Fibroblast of peridontal ligament (primary cell): ENCODE results near the gene WDR93.

Experiments used
- DNase-seq: peaks from one replicate; pipeline ENCODE4 v3.0.0-alpha.2; 2010; ENCODE audit errors: extremely low read depth

The WDR93 gene

GRCh38 chr15:89790206-89790605 lies 99.6 kb downstream of the WDR93 start:
- DNase-seq: no peak

- no peak for DNase-seq
Observed at GRCh38 chr15:89790661-89791060, 100.0 kb downstream of the WDR93 start.

DNA sequence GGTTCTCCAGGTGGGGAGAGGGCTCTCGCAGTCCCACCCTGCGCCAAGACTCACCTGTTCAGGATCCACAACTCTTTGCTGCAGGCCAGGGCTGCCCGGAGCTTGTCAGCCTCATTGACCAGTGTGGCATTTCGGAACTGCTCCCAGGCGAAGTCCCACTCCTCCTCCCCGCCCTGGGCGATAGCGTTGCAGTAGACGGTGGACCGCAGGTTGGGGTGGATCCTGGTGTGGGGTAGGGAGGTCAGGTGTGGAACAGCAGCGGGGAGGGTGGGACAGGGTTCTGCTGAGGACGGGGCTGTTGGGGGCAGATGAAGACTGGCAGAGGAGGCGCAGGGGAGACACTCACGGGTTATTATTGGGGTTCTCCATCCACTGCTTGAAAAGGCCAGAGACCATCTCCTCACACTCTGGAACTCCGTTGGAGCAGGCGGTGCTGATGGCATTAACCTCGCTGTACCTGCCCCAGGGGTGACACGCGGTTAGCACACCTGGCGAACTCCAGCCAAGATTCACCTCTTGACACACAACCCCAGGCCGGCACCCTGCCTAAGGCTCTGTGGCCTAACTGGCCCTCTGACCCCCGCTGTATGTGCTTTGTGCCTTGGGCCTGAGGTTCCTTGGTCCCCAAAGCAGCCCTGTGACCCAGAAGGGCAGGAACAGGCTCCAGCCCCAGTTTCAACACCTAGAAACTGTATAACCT lies 101.6 kb downstream of the WDR93 start:
- DNase-seq: no peak
